ENCODE results near the gene PARD3. TPM values are rescaled to one million over a fixed set of nuclear protein-coding genes. Genes with fewer than 3 reads are reported as not detected.

The PARD3 gene
- total and polyA plus RNA-seq, 2 experiments from 2014 or later = 47.2 to 59.7 TPM

- no peaks in the 10 kb centered on the region for H4K20me1 ChIP-seq (ENCODE audit: insufficient read depth, poor library complexity, severe bottlenecking)
- no peaks in the 10 kb centered on the region for H3K9me3 ChIP-seq (ENCODE audit: low read depth)
- no peaks in the 10 kb centered on the region for H3K27me3 ChIP-seq
- no peaks in the 10 kb centered on the region for H3K79me2 ChIP-seq
- no peaks in the 10 kb centered on the region for H3K4me1 ChIP-seq (ENCODE audit: insufficient read depth)
- H3K27ac ChIP-seq = no peak overlapping the region
- H3K4me2 ChIP-seq = no peak overlapping the region
- no peak for DNase-seq (ENCODE audit: low spot score)
- 96% methylated on average over 1 of the region's 1 CpG for WGBS (ENCODE audit: low lambda C conversion rate, missing lambda C conversion rate)
- no peaks in the 10 kb centered on the region for H3K36me3 ChIP-seq (replicated peaks; ENCODE audit: insufficient read depth, low read depth)
- H3K9me2 ChIP-seq (replicated peaks; ENCODE audit: insufficient read depth) = no peaks in the 10 kb centered on the region
- no peak overlapping the region for H2AFZ ChIP-seq
- no peak overlapping the region for H3K4me3 ChIP-seq
- no peak for TF ChIP-seq EZH2phosphoT487 (IDR thresholded peaks at IDR 0.05; ENCODE audit: low read depth, severe bottlenecking, unreplicated experiment)
- no peak for TF ChIP-seq CTCF (IDR thresholded peaks at IDR 0.05; ENCODE audit: poor library complexity)
- no peak for TF ChIP-seq EZH2 (IDR thresholded peaks at IDR 0.05; ENCODE audit: borderline replicate concordance)
Measured at GRCh38 chr10:34152434-34152833, 662.7 kb downstream of the PARD3 start.

DNA sequence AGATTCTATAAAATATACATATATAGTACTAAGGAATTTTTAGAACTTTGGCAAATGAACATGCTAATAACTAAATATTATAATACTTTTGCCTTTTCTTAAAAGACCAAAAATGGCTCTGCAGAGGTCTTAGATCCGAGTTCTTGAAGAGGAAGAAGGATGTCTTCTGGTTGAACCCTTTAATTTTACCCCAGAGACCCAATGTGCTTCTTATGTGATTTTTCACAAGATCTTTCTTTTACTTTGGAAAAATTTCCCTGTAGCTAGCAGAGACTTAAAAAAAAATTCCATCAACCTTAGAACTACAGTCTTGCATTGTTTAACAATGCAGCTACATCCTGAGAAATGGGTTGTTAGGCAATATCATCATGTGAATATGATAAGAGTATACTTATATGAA lies 663.2 kb downstream of the PARD3 start:
- Histone ChIP-seq H3K36me3 (replicated peaks; ENCODE audit: insufficient read depth, low read depth) (no peaks in the 10 kb centered on the region), H3K9me3 (ENCODE audit: low read depth) (no peaks in the 10 kb centered on the region), H4K20me1 (ENCODE audit: insufficient read depth, poor library complexity, severe bottlenecking) (no peaks in the 10 kb centered on the region), H3K27me3 (no peaks in the 10 kb centered on the region), H3K27ac (no peak overlapping the region), H3K4me3 (no peak overlapping the region), H3K4me1 (ENCODE audit: insufficient read depth) (no peaks in the 10 kb centered on the region), H3K9me2 (replicated peaks; ENCODE audit: insufficient read depth) (no peaks in the 10 kb centered on the region), H3K79me2 (no peaks in the 10 kb centered on the region), H3K4me2 (no peak overlapping the region), H2AFZ (no peak overlapping the region)
- DNase-seq (ENCODE audit: low spot score) = no peak
- WGBS (ENCODE audit: low lambda C conversion rate, missing lambda C conversion rate) = 86% methylated on average over 1 of the region's 1 CpG
- TF ChIP-seq EZH2 (IDR thresholded peaks at IDR 0.05; ENCODE audit: borderline replicate concordance) (no peak), CTCF (IDR thresholded peaks at IDR 0.05; ENCODE audit: poor library complexity) (no peak), EZH2phosphoT487 (IDR thresholded peaks at IDR 0.05; ENCODE audit: low read depth, severe bottlenecking, unreplicated experiment) (no peak)

- TF ChIP-seq CTCF (IDR thresholded peaks at IDR 0.05; ENCODE audit: poor library complexity) = no peak
- no peak for TF ChIP-seq EZH2 (IDR thresholded peaks at IDR 0.05; ENCODE audit: borderline replicate concordance)
- no peak for TF ChIP-seq EZH2phosphoT487 (IDR thresholded peaks at IDR 0.05; ENCODE audit: low read depth, severe bottlenecking, unreplicated experiment)
- Histone ChIP-seq H3K4me1 (ENCODE audit: insufficient read depth) (no peaks in the 10 kb centered on the region), H4K20me1 (ENCODE audit: insufficient read depth, poor library complexity, severe bottlenecking) (no peaks in the 10 kb centered on the region), H3K36me3 (replicated peaks; ENCODE audit: insufficient read depth, low read depth) (no peaks in the 10 kb centered on the region), H3K27me3 (no peaks in the 10 kb centered on the region), H3K9me3 (ENCODE audit: low read depth) (no peaks in the 10 kb centered on the region), H3K27ac (no peak overlapping the region), H3K79me2 (no peaks in the 10 kb centered on the region), H3K4me2 (no peak overlapping the region), H3K4me3 (no peak overlapping the region), H2AFZ (no peak overlapping the region), H3K9me2 (replicated peaks; ENCODE audit: insufficient read depth) (no peaks in the 10 kb centered on the region)
- 80% methylated on average over 3 of the region's 3 CpGs for whole genome bisulfite sequencing (ENCODE audit: low lambda C conversion rate, missing lambda C conversion rate)
- DNase-seq (ENCODE audit: low spot score) = no peak
Measured at GRCh38 chr10:34151481-34151880, 663.6 kb downstream of the PARD3 start.

DNA sequence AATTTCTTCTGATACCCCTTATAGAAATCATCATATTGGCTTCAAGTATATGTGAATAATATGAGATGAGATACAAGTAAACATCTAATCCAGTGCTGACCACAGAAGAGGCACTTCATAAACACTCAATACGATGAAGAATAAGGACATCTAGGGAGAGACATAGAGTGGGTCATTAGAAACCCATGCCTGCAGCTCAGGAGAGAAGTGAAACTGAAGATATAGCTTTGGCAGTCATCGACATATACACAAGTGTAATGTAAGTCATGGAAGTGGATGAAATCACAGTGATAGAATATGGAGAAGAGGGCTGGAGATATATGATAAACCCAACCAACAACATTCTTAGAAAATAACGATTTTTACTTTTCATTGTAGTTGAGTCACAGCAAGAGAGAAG lies 665.0 kb downstream of the PARD3 start:
- no peak overlapping the region for H3K4me2 ChIP-seq
- no peak overlapping the region for H3K27ac ChIP-seq
- H3K4me3 ChIP-seq = no peak overlapping the region
- no peak overlapping the region for H2AFZ ChIP-seq
- no peaks in the 10 kb centered on the region for H3K9me2 ChIP-seq (replicated peaks; ENCODE audit: insufficient read depth)
- 88% methylated on average over 3 of the region's 3 CpGs for WGBS (ENCODE audit: low lambda C conversion rate, missing lambda C conversion rate)
- no peaks in the 10 kb centered on the region for H3K4me1 ChIP-seq (ENCODE audit: insufficient read depth)
- TF ChIP-seq EZH2 (IDR thresholded peaks at IDR 0.05; ENCODE audit: borderline replicate concordance) (no peak), EZH2phosphoT487 (IDR thresholded peaks at IDR 0.05; ENCODE audit: low read depth, severe bottlenecking, unreplicated experiment) (no peak), CTCF (IDR thresholded peaks at IDR 0.05; ENCODE audit: poor library complexity) (no peak)
- no peaks in the 10 kb centered on the region for H3K27me3 ChIP-seq
- H3K9me3 ChIP-seq (ENCODE audit: low read depth) = no peaks in the 10 kb centered on the region
- no peak for DNase-seq (ENCODE audit: low spot score)
- H3K79me2 ChIP-seq = no peaks in the 10 kb centered on the region
- no peaks in the 10 kb centered on the region for H3K36me3 ChIP-seq (replicated peaks; ENCODE audit: insufficient read depth, low read depth)
- H4K20me1 ChIP-seq (ENCODE audit: insufficient read depth, poor library complexity, severe bottlenecking) = no peaks in the 10 kb centered on the region
